ENCODE results near the gene S100A1.

- TF ChIP-seq CTCF (conservative IDR thresholded peaks at IDR 0.05; ENCODE audit: low read depth, low read length) (no peak), EZH2phosphoT487 (IDR thresholded peaks at IDR 0.05; ENCODE audit: borderline replicate concordance, low read length) (no peak)
Observed at GRCh38 chr1:153624965-153625611, 3.1 kb upstream of the S100A1 start.

Measured in PC-3 (cell line).